NB4 (cell line): Measurements from ENCODE around the gene KLHDC8A.

Source experiments
- POLR2A ChIP-seq: IDR thresholded peaks from 2 replicates; pipeline ENCODE4 v1.6.1; 2011; ENCODE audit warnings: mild to moderate bottlenecking; ENCODE audit not compliant: insufficient read length; ENCODE audit errors: extremely low read depth
- TF ChIP-seq, protein P1 (sequence below): IDR thresholded peaks from one replicate; pipeline ENCODE4 v1.5.1; 2012; ENCODE audit warnings: low read depth, low read length

DNA sequence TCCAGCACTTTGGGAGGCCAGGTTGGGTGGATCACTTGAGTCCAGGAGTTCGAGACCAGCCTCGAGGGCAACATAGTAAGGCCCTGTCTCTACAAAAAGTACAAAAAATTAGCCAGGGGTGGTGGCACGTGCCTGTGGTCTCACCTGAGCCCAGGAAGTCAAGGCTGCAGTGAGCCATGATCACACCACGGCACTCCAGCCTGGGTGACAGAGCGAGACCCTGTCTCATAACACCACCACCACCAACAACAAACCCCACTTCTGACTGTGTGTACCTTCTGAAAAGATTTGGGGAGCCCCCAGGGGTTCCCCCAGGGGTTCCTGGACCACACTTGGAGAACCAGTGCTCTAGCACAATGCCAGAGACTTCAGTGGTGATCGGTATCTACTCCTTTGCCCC lies 65.1 kb downstream of the KLHDC8A start:
- TF ChIP-seq POLR2A, result no peak
- TF ChIP-seq, protein P1, sequence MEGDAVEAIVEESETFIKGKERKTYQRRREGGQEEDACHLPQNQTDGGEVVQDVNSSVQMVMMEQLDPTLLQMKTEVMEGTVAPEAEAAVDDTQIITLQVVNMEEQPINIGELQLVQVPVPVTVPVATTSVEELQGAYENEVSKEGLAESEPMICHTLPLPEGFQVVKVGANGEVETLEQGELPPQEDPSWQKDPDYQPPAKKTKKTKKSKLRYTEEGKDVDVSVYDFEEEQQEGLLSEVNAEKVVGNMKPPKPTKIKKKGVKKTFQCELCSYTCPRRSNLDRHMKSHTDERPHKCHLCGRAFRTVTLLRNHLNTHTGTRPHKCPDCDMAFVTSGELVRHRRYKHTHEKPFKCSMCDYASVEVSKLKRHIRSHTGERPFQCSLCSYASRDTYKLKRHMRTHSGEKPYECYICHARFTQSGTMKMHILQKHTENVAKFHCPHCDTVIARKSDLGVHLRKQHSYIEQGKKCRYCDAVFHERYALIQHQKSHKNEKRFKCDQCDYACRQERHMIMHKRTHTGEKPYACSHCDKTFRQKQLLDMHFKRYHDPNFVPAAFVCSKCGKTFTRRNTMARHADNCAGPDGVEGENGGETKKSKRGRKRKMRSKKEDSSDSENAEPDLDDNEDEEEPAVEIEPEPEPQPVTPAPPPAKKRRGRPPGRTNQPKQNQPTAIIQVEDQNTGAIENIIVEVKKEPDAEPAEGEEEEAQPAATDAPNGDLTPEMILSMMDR, result no peak
